Mesothelial cell of epicardium (in vitro differentiated cells): ENCODE results near the gene PIEZO2. TPM values are rescaled to one million over a fixed set of nuclear protein-coding genes. Genes with fewer than 3 reads are reported as not detected.

Experiments used
- DNase-seq, 2 experiments: peaks; one replicate each; pipeline ENCODE4 v3.0.0; 2021; ENCODE audit warnings: low spot score in 2 of 2; ENCODE audit not compliant: unreplicated experiment in 2 of 2
- H3K27ac Mint-ChIP-seq: 2 replicates; pipeline ENCODE4 v1.8.0; 2021; ENCODE audit warnings: mixed read lengths
- H3K27me3 Mint-ChIP-seq: 2 replicates; pipeline ENCODE4 v1.8.0; 2021; ENCODE audit warnings: low read depth, mixed read lengths
- H3K36me3 Mint-ChIP-seq: 2 replicates; pipeline ENCODE4 v1.8.0; 2021; ENCODE audit warnings: mixed read lengths
- H3K4me1 Mint-ChIP-seq: 2 replicates; pipeline ENCODE4 v1.8.0; 2021; ENCODE audit warnings: mixed read lengths
- H3K4me3 Mint-ChIP-seq: 2 replicates; pipeline ENCODE4 v1.8.0; 2021; ENCODE audit warnings: mild to moderate bottlenecking, moderate library complexity, mixed read lengths
- H3K9me3 Mint-ChIP-seq: 2 replicates; pipeline ENCODE4 v1.8.0; 2021; ENCODE audit warnings: mixed read lengths
- total RNA-seq: library from RNA; stranded (reverse); gene quantifications from 3 replicates; pipeline ENCODE4 v1.2.1, GENCODE V29; 2021
- TF ChIP-seq, protein P1 (sequence below): fragments of 200-600 bp; sonication (generic); IDR thresholded peaks from one replicate; pipeline ENCODE4 v1.5.0; 2021; ENCODE audit warnings: antibody characterized with exemption; ENCODE audit not compliant: unreplicated experiment

Gene PIEZO2
- total RNA-seq, 1 donor from 2014 or later = 36.7 TPM

DNA sequence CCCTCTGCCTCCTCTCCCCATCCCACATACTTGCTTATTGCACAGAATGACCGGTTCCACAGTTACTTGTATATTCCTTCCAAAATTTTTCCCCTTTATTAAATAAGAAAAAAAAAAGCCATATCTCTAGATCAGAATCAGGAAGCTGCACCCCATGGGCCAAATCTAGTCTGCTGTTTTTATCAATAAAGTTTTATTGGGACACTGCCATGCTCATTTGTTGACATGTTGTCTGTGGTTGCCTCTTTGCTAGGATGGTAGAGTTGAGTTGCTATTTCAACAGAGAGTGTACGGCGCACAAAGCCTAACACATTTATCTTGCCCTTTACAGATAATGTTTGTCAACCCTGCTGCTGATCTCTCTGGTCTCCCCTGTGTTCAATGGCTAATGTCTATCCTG, 15.8 kb upstream of the PIEZO2 start:
- no peaks in the 10 kb centered on the region for H3K27me3 Mint-ChIP-seq
- peaks cover 8% of the 10 kb centered on the region for H3K9me3 Mint-ChIP-seq
- H3K36me3 Mint-ChIP-seq = no peaks in the 10 kb centered on the region
- peaks cover 18% of the 10 kb centered on the region for H3K4me1 Mint-ChIP-seq
- H3K27ac Mint-ChIP-seq = no peak overlapping the region
- no peak overlapping the region for H3K4me3 Mint-ChIP-seq
- TF ChIP-seq, protein P1, sequence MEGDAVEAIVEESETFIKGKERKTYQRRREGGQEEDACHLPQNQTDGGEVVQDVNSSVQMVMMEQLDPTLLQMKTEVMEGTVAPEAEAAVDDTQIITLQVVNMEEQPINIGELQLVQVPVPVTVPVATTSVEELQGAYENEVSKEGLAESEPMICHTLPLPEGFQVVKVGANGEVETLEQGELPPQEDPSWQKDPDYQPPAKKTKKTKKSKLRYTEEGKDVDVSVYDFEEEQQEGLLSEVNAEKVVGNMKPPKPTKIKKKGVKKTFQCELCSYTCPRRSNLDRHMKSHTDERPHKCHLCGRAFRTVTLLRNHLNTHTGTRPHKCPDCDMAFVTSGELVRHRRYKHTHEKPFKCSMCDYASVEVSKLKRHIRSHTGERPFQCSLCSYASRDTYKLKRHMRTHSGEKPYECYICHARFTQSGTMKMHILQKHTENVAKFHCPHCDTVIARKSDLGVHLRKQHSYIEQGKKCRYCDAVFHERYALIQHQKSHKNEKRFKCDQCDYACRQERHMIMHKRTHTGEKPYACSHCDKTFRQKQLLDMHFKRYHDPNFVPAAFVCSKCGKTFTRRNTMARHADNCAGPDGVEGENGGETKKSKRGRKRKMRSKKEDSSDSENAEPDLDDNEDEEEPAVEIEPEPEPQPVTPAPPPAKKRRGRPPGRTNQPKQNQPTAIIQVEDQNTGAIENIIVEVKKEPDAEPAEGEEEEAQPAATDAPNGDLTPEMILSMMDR = no peak
- no peak for DNase-seq

DNA sequence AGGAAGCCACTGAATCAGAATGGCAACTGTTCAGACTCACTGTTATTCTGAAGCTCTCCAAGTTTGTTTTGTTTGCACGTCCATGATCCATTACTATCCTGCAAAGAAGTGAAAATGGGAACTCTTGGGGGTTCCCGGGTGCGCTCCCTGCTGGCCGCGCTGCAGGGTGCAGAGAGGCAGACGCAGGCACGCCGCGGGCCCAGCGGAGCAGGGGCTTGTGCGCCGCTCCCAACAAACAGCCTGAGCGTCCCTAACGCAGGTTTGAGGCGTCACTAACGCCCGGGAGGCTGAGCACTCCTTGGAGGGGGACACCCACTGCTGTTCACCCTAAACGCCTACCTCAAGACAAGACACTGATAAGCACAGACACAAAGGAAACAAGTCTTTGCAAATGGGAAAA, 14.3 kb upstream of the PIEZO2 start:
- Mint-ChIP-seq H3K4me1 (peaks cover 21% of the 10 kb centered on the region), H3K27ac (peak overlapping the region; percentile 36), H3K9me3 (peaks cover 3% of the 10 kb centered on the region), H3K27me3 (no peaks in the 10 kb centered on the region), H3K4me3 (peak overlapping the region; percentile 7), H3K36me3 (no peaks in the 10 kb centered on the region)
- TF ChIP-seq, protein P1 = peak; percentile 52
- DNase-seq = peak in 1 of 2 experiments; percentile 57

DNA sequence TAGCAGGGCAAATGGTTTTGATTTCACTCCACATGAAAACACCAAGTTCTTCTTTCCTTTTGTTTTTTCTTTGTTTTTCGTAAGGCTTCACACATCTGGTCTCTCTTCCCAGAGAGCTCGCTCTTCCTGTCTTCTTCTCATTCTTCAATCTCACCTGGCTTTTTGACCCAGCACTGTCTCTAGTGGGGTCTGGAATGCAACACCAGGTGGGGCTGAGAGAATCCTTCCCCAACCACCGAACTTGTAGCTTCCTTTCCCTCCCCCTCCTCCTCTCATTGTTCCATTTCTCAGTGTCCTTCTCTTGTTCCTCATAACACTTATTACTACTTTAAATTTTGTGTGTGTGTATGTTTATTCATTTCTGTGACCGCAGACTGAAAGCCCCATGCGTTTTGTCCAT, 13.5 kb upstream of the PIEZO2 start:
- H3K4me3 Mint-ChIP-seq = no peak overlapping the region
- no peaks in the 10 kb centered on the region for H3K9me3 Mint-ChIP-seq
- no peak for DNase-seq
- peaks cover 21% of the 10 kb centered on the region for H3K4me1 Mint-ChIP-seq
- no peaks in the 10 kb centered on the region for H3K36me3 Mint-ChIP-seq
- no peaks in the 10 kb centered on the region for H3K27me3 Mint-ChIP-seq
- TF ChIP-seq, protein P1 = no peak
- H3K27ac Mint-ChIP-seq = no peak overlapping the region

DNA sequence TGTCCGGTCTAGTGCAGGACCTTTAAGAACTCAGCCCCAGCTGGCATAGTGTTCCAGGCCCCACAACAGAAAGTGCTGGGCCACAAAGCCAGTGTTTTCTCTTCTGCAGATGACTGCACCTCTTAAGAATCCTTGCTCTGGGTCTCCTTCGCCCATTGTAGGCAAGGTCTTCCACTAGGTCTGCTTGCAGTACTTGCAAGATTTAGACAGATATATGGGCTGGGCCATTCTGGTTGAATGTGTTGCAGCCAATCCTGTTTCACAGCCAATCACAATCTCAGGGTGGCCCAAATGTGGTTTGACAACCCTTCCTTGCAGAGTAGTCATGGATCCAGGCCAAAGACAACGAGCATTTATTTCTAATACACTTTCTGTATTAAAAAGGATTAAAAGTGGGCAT, 13.1 kb upstream of the PIEZO2 start:
- DNase-seq = no peak
- H3K27me3 Mint-ChIP-seq = no peaks in the 10 kb centered on the region
- H3K27ac Mint-ChIP-seq = no peak overlapping the region
- no peak overlapping the region for H3K4me3 Mint-ChIP-seq
- TF ChIP-seq, protein P1 = no peak
- H3K9me3 Mint-ChIP-seq = no peaks in the 10 kb centered on the region
- peaks cover 21% of the 10 kb centered on the region for H3K4me1 Mint-ChIP-seq
- H3K36me3 Mint-ChIP-seq = no peaks in the 10 kb centered on the region

DNA sequence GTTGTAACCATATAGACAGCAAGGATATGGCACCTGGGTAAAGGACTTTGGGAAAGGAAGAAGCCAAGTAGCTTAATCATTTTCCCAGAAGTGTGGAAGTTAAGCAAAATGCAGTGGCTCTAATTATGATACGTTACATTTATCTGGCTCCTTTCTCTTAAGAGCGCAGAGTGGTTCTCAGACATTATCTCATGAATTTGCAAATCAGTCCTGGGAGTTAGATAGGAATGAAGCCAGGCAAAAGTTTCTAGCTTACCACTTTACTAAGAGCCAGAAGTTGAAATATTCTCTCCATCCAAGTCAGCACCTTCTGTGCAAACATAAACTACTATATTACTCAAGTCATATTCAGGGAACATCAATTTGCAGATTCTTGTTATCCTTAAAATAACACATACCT, 10.9 kb upstream of the PIEZO2 start:
- H3K9me3 Mint-ChIP-seq = no peaks in the 10 kb centered on the region
- H3K27me3 Mint-ChIP-seq = no peaks in the 10 kb centered on the region
- no peak overlapping the region for H3K4me3 Mint-ChIP-seq
- TF ChIP-seq, protein P1 = no peak
- H3K27ac Mint-ChIP-seq = no peak overlapping the region
- no peaks in the 10 kb centered on the region for H3K36me3 Mint-ChIP-seq
- H3K4me1 Mint-ChIP-seq = peaks cover 21% of the 10 kb centered on the region
- DNase-seq = no peak

DNA sequence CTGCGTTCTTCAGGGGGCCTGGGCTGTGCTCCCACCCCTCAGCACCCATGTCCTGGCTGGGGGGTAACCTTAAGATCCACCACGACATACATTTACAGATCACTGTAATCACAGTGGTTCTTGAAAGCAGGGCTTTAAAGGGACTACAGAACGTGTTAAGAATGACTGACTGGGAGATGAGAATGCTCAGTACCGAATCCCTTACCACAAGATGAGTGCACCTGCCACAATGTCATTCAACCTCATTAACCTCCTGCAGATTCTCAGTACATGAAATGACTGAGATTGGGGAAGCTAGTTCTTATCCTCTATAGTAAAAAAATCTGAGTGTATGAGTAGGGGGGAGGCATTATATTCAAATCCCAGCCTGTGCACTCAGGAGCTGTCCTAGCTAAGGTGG, 10.5 kb upstream of the PIEZO2 start:
- peaks cover 21% of the 10 kb centered on the region for H3K4me1 Mint-ChIP-seq
- no peak overlapping the region for H3K4me3 Mint-ChIP-seq
- TF ChIP-seq, protein P1 = no peak
- H3K27me3 Mint-ChIP-seq = no peaks in the 10 kb centered on the region
- no peaks in the 10 kb centered on the region for H3K9me3 Mint-ChIP-seq
- H3K27ac Mint-ChIP-seq = no peak overlapping the region
- H3K36me3 Mint-ChIP-seq = no peaks in the 10 kb centered on the region
- DNase-seq = no peak
